SKM-1 treated with dmso at 0.1 percent for 144 hours (cell line): Measurements from ENCODE around the gene SH3PXD2A.

Experiments
- DNase-seq: peaks from one replicate; lab custom pipeline; 2025; ENCODE audit not compliant: unreplicated experiment; lab: John Stamatoyannopoulos, UW

SH3PXD2A gene

GRCh38 chr10:103593022-103593570, 262.3 kb downstream of the SH3PXD2A start:
- DNase-seq = no peak

- DNase-seq = peak; percentile 50
Observed at GRCh38 chr10:103592186-103593021, 263.0 kb downstream of the SH3PXD2A start.

GRCh38 chr10:103590744-103591291, 264.6 kb downstream of the SH3PXD2A start:
- DNase-seq = no peak

GRCh38 chr10:103590060-103590459, 265.3 kb downstream of the SH3PXD2A start:
- DNase-seq = no peak

- no peak for DNase-seq
Observed at GRCh38 chr10:103589074-103589630, 266.2 kb downstream of the SH3PXD2A start.

GRCh38 chr10:103587073-103587472, 268.3 kb downstream of the SH3PXD2A start:
- no peak for DNase-seq

- DNase-seq = no peak
Observed at GRCh38 chr10:103585011-103585405, 270.4 kb downstream of the SH3PXD2A start.

GRCh38 chr10:103584216-103585010, 271.0 kb downstream of the SH3PXD2A start:
- DNase-seq = peak; percentile 23

- no peak for DNase-seq
Observed at GRCh38 chr10:103583871-103584215, 271.5 kb downstream of the SH3PXD2A start.

- no peak for DNase-seq
Observed at GRCh38 chr10:103582331-103583123, 272.8 kb downstream of the SH3PXD2A start.

GRCh38 chr10:103581499-103581898, 273.9 kb downstream of the SH3PXD2A start:
- DNase-seq = no peak

- DNase-seq = no peak
Observed at GRCh38 chr10:103580430-103580829, 274.9 kb downstream of the SH3PXD2A start.

GRCh38 chr10:103580011-103580410, 275.4 kb downstream of the SH3PXD2A start:
- no peak for DNase-seq

- DNase-seq = no peak
Observed at GRCh38 chr10:103578782-103579382, 276.5 kb downstream of the SH3PXD2A start.

- no peak for DNase-seq
Observed at GRCh38 chr10:103576862-103577261, 278.5 kb downstream of the SH3PXD2A start.

GRCh38 chr10:103576076-103576471, 279.3 kb downstream of the SH3PXD2A start:
- no peak for DNase-seq

GRCh38 chr10:103575416-103576075, 279.8 kb downstream of the SH3PXD2A start:
- no peak for DNase-seq

GRCh38 chr10:103574097-103575061, 281.0 kb downstream of the SH3PXD2A start:
- no peak for DNase-seq

- DNase-seq = no peak
Observed at GRCh38 chr10:103573205-103573487, 282.2 kb downstream of the SH3PXD2A start.
